Measurements from ENCODE around the gene NEDD8. TPM values are rescaled to one million over a fixed set of nuclear protein-coding genes. Genes with fewer than 3 reads are reported as not detected.
A peak's percentile ranks its signal among the peaks of the same experiment; 100 is the strongest.

The NEDD8 gene
- total and polyA plus RNA-seq, 10 donors, result 98.6 to 237 (median 127) TPM

GRCh38 chr14:24266344-24267244 is 34.4 kb upstream of the NEDD8 start:
- DNase-seq, result no peak
- intact Hi-C loops (cut with DNase I; ENCODE audit: low total_unique reads), result no loop called here
- Histone ChIP-seq H3K4me1 (peaks cover 4 to 20% (median 9%) of the 10 kb centered on the region in 6 donors), H3K27me3 (replicated peaks in 1 of 7) (no peaks in the 10 kb centered on the region), H3K36me3 (peaks cover 0 to 84% (median 43%) of the 10 kb centered on the region in 6 donors), H3K27ac (peak overlapping the region in 1 of 8 donors; percentile 3), H3K9me3 (no peaks in the 10 kb centered on the region), H3K4me3 (no peak overlapping the region)
- 89 to 95% (median 91%) methylated on average over 16 to 18 of the region's 18 CpGs for WGBS, 5 donors
- TF ChIP-seq CTCF (IDR thresholded peaks at IDR 0.05 in 8 of 11, conservative IDR thresholded peaks at IDR 0.05 in 3 of 11) (no peak), POLR2A (IDR thresholded peaks at IDR 0.05) (no peak), POLR2AphosphoS5 (IDR thresholded peaks at IDR 0.05) (no peak)

DNA sequence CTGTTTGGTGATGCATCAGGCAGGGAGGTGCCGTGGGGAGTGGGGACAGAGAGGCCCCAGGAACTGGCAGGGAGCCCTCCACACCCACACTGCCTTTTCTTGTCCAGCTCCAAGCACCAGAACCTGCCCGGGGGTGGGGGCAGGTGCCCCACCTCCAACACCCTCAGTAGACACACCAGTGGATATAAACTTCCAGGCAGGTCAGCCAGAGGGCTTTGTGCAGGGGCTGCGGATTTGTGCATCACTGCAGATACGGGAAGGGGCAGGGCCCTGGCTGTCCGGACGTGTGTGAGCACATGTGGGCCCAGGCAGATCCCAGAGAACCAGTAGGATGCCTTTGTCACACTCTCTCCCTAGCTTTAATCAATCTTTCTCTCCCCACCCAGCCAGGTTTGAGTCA is 32.1 kb upstream of the NEDD8 start:
- Histone ChIP-seq H3K9me3 (no peaks in the 10 kb centered on the region), H3K36me3 (peaks cover 0 to 97% (median 41%) of the 10 kb centered on the region in 6 donors), H3K27me3 (replicated peaks in 1 of 7) (no peaks in the 10 kb centered on the region), H3K4me3 (no peak overlapping the region), H3K4me1 (peaks cover 0 to 2% (median 0%) of the 10 kb centered on the region in 6 donors), H3K27ac (no peak overlapping the region)
- WGBS, 5 donors, result 84 to 92% (median 91%) methylated on average over 5 to 6 of the region's 6 CpGs
- no peak for DNase-seq
- intact Hi-C loops (cut with DNase I; ENCODE audit: low total_unique reads), result no loop called here
- TF ChIP-seq CTCF (IDR thresholded peaks at IDR 0.05 in 8 of 11, conservative IDR thresholded peaks at IDR 0.05 in 3 of 11), result no peak
- TF ChIP-seq POLR2AphosphoS5 (IDR thresholded peaks at IDR 0.05), result no peak
- TF ChIP-seq POLR2A (IDR thresholded peaks at IDR 0.05), result no peak

DNA sequence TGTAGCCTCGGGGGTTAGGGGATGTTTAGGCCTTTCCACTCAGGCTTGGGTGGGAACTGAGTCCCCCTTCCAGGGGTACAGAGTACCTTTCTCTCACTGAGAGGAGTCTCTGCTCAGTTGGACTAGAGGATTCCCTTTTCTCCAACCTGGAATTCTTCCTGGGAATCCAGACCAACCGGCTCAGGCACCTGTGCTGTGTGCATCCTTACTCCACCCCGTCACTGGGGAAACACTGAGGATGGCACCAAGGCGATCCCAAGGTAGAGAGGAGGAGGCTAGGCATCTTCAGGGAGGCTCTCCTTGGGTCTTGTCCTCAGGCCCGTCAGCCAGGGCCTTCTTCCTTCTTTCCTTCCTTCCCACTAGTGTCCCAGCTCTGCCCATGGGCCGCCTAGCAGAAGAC is 31.7 kb upstream of the NEDD8 start:
- Histone ChIP-seq H3K36me3 (peaks cover 0 to 97% (median 38%) of the 10 kb centered on the region in 6 donors), H3K27ac (no peak overlapping the region), H3K27me3 (replicated peaks in 1 of 7) (no peaks in the 10 kb centered on the region), H3K4me3 (no peak overlapping the region), H3K9me3 (no peaks in the 10 kb centered on the region), H3K4me1 (no peaks in the 10 kb centered on the region)
- intact Hi-C loops (cut with DNase I; ENCODE audit: low total_unique reads), result no loop called here
- DNase-seq, result no peak
- TF ChIP-seq CTCF (IDR thresholded peaks at IDR 0.05 in 8 of 11, conservative IDR thresholded peaks at IDR 0.05 in 3 of 11) (no peak), POLR2AphosphoS5 (IDR thresholded peaks at IDR 0.05) (no peak), POLR2A (IDR thresholded peaks at IDR 0.05) (no peak)
- 81 to 96% (median 88%) methylated on average over 6 of the region's 6 CpGs for WGBS, 5 donors

Data from spleen (tissue), 11 donors.